Activated effector memory CD4-positive, alpha-beta T cell treated with anti-CD3 and anti-CD28 coated beads, Interleukin-2, amount 50 U/mL, for 16 hours (primary cell): Measurements from ENCODE around the gene ENPP6.
"Not testable (repeated sequence)": the region's sequence is repeated elsewhere in the genome, so short reads cannot be mapped to it uniquely, and the experiment has no call there.

Source experiments
- DNase-seq: peaks from one replicate; pipeline ENCODE4 v3.0.0-alpha.2; 2020

The ENPP6 gene

GRCh38 chr4:184234155-184234554 lies 16.5 kb upstream of the ENPP6 start:
- DNase-seq = no peak

GRCh38 chr4:184232975-184233374 lies 15.3 kb upstream of the ENPP6 start:
- DNase-seq = no peak

GRCh38 chr4:184232202-184232601 lies 14.5 kb upstream of the ENPP6 start:
- no peak for DNase-seq

GRCh38 chr4:184231573-184231972 lies 13.9 kb upstream of the ENPP6 start:
- DNase-seq = no peak

- DNase-seq = no peak
Observed at GRCh38 chr4:184228056-184228705, 10.5 kb upstream of the ENPP6 start.

- no peak for DNase-seq
Observed at GRCh38 chr4:184216515-184216914, 1.2 kb downstream of the ENPP6 start.

GRCh38 chr4:184215709-184216328 lies 1.9 kb downstream of the ENPP6 start:
- no peak for DNase-seq

- no peak for DNase-seq
Observed at GRCh38 chr4:184214931-184215330, 2.7 kb downstream of the ENPP6 start.

GRCh38 chr4:184207734-184208607 lies 9.7 kb downstream of the ENPP6 start:
- DNase-seq = not testable (repeated sequence)

GRCh38 chr4:184205243-184205642 lies 12.4 kb downstream of the ENPP6 start:
- DNase-seq = no peak

- DNase-seq = no peak
Observed at GRCh38 chr4:184203300-184203699, 14.4 kb downstream of the ENPP6 start.

GRCh38 chr4:184201179-184201578 lies 16.5 kb downstream of the ENPP6 start:
- DNase-seq = no peak

GRCh38 chr4:184200296-184200695 lies 17.4 kb downstream of the ENPP6 start:
- no peak for DNase-seq

- DNase-seq = no peak
Observed at GRCh38 chr4:184199780-184200179, 17.9 kb downstream of the ENPP6 start.

GRCh38 chr4:184198190-184198589 lies 19.5 kb downstream of the ENPP6 start:
- DNase-seq = no peak

- no peak for DNase-seq
Observed at GRCh38 chr4:184197536-184198082, 20.1 kb downstream of the ENPP6 start.

GRCh38 chr4:184196730-184197385 lies 20.8 kb downstream of the ENPP6 start:
- no peak for DNase-seq

GRCh38 chr4:184193556-184194525 lies 23.8 kb downstream of the ENPP6 start:
- DNase-seq = no peak

- DNase-seq = no peak
Observed at GRCh38 chr4:184192933-184193332, 24.7 kb downstream of the ENPP6 start.

GRCh38 chr4:184191267-184191666 lies 26.4 kb downstream of the ENPP6 start:
- no peak for DNase-seq

GRCh38 chr4:184190711-184191110 lies 27.0 kb downstream of the ENPP6 start:
- DNase-seq = no peak

- no peak for DNase-seq
Observed at GRCh38 chr4:184189966-184190365, 27.7 kb downstream of the ENPP6 start.
